HG03103 (cell line): Measurements from ENCODE around the gene ESR2.

Source experiments
- ATAC-seq: cut with Tn5 transposase; IDR thresholded peaks from one replicate; pipeline ENCODE4 v1.9.1; 2021; ENCODE audit warnings: low read depth; ENCODE audit not compliant: unreplicated experiment

ESR2 gene

DNA sequence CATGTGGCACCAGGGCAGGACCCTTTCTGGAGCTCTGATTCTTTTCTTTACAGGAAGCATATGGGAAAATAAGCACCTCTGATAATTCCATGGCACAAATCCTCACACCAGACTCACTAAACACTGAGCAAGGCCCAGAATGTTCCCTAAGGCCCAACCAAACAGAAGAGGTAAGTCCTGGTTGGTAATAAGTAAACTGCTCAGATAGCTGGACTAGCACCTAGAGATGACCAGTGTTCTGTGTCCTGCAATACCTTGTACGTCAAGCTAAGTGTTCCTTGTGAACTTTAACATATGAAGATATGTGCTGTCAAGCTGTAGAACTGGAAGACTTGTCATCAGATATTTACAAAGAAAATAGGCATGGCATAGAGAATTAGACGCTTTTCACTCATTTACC is 186.7 kb downstream of the ESR2 start:
- no peak for ATAC-seq

GRCh38 chr14:64098120-64098519 is 196.1 kb downstream of the ESR2 start:
- no peak for ATAC-seq

- ATAC-seq = no peak
These were observed 198.6 kb downstream of the ESR2 start for GRCh38 chr14:64095620-64096019.

- ATAC-seq = no peak
These were observed 201.2 kb downstream of the ESR2 start for GRCh38 chr14:64092940-64093339.

DNA sequence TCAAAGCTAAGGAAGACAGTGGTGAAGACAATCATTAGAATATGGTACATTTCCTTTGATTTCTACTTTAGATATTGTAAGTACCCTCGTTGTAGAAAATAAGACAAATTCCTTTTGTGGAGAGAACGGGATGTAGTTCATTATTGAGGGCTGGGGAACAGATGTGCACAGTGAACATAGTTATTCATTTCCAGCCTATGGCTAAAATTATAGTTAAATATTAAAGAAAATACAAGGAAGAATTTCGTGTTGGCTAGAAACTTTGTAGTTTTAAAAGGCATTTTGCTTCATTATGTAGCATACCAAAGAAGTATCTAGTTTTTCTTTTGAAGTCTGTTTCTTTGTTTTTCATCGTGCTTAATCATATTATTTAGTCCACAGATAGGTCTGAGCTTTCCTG is 201.8 kb downstream of the ESR2 start:
- no peak for ATAC-seq

DNA sequence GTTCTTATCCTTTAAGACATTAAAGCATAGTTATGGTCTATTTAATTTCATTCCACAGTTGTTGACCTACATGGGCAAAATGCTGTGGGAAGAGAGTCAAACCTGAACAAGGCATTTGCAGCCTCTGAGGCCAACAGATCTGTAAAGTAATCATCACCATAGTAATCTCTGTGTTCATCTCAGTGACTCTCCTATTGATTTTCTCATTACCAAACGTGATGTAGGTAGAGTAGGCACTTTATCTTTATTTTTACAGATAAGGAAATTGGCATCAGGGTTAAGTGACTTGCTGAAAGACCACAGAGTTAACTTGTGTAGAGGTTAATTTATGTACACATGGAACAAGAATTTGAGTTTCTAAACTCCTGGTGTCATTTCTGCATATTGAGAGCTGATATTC is 203.0 kb downstream of the ESR2 start:
- no peak for ATAC-seq

DNA sequence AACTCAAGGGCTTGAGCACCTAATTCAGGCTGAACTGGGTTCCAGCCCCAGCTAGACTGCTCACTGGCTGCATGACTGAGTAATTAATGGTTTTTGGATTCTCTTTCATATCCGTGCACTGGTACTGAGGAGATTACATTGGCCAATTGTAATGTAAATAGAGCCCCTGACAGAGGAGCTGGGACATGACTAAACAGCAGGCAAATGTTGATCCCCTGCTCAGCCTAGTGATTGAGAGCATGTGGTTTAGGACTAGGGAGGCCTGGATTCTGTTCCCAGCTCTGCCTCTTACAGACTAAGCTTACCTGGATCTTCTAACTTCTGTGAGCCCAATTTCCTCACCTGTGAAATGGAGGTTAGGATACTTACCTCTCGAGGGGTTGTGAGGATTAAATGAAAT is 204.3 kb downstream of the ESR2 start:
- no peak for ATAC-seq

DNA sequence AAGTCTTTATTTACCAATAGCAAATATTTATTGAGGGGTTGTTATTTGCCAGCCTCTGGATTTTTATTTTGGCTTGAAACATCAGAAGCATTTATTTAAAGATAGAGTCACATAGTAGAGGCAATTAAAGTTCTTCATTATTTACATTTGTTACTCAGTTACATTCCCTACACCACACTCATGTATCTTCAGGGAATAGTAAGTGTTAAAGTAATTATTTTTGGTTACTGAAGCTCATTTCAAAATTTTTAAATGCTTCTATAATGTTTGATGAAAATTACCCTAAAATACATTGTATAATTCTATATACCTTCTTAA is 205.6 kb downstream of the ESR2 start:
- no peak for ATAC-seq

DNA sequence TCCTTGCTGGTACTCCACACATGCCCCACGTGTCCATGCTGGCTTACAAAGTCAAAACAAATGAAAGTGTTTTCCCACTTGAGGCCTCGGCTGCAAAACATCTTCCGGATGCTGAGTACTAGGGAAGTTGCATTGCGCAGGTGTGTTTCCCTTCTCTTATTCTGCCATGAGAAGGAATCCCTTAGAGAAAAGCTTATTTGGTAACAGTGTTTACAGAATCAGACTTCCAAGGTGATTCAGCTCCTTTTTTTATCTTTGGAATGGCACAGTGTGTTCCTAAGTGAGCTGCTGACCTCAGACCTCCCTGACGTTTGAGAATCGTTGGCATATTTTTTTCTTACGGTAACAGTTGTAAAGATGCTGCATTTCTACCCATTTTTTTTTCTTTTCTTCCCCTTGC is 211.3 kb downstream of the ESR2 start:
- ATAC-seq = no peak

- ATAC-seq = no peak
These were observed 212.9 kb downstream of the ESR2 start for GRCh38 chr14:64081174-64081746.

DNA sequence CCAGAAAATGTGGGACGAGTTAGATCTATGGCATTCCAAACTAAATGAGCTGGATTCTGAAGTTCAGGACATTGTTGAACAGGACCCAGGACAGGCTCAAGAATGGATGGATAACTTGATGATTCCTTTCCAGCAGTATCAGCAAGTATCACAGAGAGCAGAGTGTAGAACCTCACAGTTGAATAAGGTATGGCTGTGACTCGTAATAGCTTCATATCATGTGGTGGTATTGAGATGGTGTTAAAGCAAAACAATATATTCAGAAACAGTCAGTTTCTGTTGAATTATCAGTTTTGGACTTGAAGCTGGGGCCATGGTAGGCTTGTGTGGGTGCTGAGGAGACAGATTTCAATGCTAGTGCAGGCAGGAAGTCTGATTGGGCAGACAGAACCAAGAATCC is 213.7 kb downstream of the ESR2 start:
- ATAC-seq = no peak

DNA sequence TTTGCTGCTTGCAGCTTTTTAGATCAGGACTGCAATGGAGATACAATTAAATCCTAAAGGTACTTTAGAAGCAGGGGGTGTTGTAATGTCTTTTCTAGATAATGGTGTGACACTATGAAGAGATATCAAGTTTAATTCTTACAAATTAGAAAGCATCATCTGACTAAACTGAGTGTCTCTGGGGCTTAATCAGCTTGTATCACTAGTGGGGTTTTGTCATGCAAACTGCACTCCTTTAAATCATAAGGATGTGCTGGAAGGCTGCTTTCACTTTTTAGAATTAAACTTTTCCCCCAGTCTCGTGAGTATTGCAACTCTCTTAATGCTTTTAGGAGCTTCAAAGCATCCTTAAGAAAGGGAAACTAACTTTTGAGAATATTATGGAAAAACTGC is 218.6 kb downstream of the ESR2 start:
- ATAC-seq = no peak

DNA sequence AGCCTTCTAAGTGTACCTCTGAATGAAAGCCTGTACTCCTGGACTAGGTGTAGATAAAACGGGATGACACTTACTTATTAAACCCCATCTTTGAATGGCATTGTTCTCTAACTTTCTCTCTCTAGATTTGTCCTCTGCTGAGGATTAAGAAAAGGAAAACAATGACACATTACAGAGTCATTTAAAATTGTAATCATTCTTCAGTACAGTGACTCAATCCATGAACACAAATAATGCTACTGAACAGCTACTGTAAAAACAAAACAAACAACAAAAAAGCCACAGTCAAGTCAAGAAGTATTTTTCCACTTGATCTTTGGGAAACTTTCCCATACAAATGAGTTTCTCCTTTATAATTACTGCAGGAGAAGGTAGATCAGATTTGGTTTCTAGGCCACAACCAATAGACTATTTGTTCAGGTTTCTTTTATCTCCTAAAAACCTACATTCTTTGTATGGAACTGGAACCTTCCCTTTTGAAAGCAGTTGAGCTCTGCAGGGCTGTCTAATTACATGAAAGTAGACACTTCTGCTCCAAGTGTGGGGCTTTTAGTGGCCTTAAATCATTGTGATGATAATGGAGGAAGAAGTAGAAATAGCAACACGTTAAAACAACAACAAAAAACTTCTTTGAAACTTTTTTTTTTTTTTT is 219.1 kb downstream of the ESR2 start:
- no peak for ATAC-seq

DNA sequence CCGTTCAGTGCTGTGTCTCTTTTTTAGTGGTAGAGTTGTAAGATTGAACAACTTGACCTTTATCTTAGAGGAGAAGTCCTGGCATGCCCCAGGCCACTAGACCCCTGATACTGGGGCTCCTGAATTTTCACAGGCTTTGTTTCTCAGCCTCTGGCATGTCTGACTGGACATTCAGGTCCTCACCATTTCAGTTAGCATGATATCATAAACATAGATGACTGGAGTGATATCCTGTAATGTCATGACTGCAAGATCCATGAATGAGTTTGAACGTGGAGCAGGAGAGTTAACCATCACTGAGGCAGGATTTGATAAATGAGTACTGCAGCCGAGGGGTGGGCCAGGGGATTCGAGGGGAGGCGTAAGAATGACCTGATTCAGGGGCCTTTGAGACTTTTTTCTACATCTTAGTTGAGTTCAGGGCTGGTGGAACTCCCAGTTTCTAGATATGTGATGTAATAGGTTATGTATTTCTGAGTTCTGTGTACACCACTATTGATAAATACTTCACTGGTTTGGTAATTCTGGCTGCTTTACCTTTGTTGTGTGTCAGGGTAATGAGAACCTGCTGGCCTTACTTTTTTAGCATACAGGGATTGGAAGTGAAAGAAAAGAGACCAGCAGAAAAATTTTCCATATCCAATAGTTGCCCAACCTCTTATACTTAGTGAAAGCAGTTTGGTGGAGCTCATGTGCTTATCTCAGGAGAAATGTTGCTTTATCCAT is 224.4 kb downstream of the ESR2 start:
- ATAC-seq = no peak

- ATAC-seq = no peak
These were observed 229.7 kb downstream of the ESR2 start for GRCh38 chr14:64064447-64064846.

DNA sequence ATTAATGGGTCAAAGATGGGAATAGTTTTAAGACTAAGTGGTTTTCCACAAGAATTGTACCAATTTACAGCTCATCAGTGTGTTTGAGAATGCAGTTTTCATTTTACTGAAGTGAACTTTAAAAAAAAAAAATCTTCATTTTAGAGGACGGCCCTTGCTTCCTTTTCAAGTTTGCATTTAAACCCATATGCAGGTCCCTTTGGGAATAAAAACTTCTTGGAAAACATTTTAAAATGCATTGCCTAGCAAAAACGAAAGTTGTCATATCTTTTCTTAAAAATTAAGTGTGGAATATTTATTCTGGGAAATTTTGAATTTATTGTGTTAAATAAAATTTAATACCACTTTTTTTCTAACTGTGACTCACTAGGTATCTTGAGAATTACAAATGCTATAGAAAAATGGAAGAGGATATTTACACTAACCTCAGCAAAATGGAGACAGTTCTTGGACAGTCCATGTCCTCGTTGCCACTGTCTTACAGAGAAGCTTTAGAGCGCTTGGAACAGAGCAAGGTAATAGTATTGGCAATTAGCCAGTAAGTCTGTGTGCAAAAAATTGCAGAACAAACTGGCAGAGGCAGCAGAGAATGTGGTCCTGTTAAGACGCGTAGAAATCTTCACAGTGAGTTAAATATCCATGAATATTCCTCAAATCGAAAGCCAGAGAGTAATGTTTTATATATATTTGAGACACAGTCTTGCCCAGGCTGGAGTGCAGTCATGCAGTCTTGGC is 231.6 kb downstream of the ESR2 start:
- no peak for ATAC-seq

DNA sequence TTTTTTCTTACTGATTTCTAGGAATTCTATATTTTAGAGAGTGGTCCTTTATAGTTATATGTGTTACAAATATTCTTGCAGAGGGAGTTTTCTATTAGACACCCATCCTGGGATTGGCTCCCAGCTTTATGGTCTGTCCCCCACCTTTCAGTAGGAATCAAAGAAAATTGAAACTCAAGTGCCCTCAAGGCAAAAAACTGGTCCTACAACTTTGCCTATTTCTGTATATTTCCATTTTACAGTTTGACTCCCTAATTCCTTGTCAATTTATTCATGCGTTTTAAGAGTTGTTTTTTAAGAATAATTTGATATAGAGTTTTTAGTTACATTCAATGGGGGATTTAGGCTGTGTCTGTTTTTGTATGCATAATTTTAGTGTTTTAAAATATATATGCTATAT is 232.5 kb downstream of the ESR2 start:
- ATAC-seq = no peak

- ATAC-seq = no peak
These were observed 233.1 kb downstream of the ESR2 start for GRCh38 chr14:64061115-64061514.

GRCh38 chr14:64060648-64061096 is 233.5 kb downstream of the ESR2 start:
- ATAC-seq = no peak

DNA sequence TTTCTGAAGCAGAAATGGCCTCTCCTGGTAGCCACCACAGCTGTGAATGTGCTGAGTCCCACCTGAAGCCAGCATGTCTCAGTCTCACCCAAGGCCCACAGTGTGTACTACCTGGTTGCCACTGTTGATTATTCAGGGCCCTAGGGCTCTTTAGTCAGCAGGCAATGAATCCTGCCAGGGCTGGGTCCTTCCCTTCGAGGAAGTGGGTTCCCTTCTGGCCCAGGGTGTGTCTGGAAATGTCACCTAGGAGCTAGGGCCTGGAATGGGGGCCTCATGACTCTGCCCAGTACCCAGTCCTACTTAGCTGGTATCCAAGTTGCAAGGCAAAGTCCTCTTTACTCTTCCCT is 234.0 kb downstream of the ESR2 start:
- ATAC-seq = no peak

DNA sequence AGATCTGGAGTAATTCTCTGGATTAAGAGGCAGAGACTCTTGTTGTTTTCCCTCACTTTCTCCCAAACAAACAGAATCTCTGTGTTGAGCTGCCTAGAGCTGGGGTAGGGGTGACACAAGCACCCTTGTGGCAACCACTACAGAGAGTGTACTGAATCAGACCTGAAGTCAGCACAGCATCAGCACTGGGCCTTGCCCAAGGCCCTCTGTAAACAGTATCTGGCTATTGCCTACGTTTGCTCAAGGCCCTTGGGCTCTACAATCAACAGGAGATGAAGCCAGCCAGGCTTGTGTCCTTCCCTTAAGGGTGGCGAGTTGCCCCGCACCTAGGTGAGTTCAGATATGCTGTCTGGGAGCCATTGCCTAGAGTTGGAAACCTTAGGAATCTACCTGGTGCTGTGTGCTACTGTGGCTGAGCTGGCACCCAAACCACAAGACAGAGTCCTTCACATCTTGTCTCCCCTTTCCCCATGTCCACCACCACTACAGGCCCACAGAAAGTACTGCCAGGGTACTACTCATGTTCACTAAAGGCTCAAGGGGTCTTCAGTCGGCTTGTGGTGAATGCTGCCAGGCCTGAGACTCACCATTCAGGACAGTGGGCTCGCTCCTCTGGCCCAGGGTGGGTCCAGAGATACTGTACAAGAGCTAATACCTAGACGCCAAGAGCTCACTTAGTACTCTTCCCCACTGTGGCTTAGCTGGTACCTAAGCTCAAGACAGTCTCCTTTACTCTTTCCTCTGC is 234.5 kb downstream of the ESR2 start:
- no peak for ATAC-seq
